DMS114 treated with DMSO at 0.1 percent for 48 hours (cell line): ENCODE data around the gene CACNA1C.

ENCODE experiments used
- DNase-seq: peaks from one replicate; lab custom pipeline; 2025; ENCODE audit not compliant: unreplicated experiment; lab: John Stamatoyannopoulos, UW

The CACNA1C gene

DNA sequence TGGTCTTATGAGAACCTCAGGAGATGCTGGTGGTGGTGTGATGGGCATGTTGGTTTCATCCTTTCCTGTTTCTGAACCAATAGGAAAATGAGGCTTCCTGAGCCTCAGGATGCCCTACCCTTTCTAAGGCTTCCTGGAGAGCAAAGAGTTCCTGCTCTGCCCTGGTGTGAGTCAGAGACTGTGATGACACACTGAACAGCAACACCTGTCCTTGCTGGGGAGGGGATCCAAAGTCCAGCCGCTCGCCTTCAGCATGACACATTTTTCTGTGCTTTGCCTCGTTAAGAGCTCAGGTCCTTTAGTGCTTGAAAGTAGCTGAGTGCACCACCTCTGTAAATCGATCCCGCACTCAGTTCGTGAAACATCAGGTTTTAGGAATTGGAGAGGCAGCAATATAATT lies 116.0 kb downstream of the CACNA1C start:
- no peak for DNase-seq

DNA sequence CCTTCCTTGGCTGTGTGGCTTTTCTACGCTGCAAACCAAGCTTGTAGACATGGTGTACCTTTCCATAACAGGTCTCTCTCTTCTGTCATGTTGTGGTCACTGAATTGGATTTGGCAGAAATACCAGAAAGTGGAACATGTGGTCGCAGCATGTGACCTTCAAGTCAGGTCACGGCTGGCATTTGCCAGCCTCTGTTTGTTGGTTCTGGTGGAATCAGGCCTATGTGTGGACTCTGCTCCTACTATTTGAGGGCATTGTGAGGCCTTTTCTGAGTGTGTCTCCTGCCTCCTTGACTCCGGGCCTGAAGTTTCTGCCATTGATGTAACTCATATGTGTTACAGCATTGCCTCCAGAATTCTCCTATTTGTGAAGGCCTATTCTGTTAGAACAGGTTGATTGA lies 116.7 kb downstream of the CACNA1C start:
- no peak for DNase-seq

DNA sequence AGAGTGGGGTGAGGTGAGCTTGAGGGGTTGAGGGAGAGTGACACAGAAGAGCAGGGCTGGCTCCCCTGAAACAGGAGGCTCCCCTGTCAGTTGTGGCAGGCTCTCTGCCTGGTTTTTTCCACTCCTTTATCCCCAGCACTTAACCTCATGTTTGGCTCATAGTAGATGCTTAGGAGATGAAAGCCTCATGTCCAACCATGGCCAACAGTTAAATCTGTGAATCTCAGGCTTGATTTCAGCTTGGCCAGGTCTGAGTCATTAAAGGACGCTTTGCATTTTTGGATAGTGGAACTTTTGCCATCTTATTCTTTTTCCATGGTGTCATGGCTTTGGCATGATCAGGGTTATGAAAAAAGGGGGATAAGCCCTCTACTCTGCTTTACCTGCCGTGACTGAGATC lies 117.2 kb downstream of the CACNA1C start:
- no peak for DNase-seq

DNA sequence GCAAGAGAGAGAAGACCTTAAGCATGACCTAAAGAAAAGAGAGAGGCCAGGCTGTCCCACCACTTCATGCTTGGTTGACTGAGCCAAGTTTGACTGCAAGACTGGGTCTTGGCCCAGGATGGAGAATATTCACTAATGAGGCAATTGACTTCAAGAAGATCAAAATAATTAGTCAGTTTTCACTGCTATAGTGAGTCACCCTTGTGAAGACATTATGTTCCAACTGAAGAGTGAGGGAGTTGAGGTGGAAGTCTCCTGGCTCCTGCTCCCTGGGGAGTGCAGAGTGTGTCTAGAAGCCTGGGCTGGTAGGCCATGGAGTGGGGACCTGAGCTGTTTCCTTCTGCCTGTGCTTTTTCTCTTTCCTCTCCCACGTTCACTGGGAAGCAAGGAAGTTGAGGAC lies 117.6 kb downstream of the CACNA1C start:
- DNase-seq, result no peak

DNA sequence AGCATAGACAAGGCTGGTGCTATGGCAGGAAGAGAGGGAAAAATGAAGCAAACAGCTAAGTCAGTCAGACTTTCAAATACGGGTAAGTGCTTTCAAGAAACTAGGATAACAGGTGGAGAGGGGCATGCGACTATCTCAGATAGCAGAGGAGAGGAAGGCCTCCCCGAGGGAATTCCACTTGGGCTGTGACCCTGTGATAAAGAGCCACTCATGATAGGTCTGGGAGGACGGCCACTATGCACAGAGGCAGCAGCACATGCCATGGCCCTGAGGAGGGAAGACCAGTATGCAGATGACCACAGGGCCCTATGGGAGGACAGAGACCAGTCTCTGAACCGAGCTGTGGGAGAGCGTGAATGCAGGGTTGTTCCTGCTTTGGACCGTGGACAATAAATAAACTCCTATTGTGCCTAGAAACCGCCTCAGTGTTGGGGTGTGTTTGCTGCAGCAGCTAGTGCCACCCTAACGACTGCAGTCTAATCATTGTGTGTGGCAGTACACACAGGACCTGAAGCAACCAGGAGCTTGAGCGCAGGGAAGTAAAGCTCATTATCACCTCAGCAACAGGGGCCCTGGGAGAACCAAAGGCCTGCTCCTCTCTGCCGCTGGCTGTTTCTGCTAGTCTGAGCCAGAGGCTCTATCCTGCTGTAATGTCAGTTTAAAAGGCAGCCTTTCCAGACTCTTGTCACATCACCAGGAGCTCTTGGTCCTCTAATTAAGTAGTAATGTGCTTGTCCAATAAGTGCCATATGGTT lies 119.1 kb downstream of the CACNA1C start:
- DNase-seq, result no peak

DNA sequence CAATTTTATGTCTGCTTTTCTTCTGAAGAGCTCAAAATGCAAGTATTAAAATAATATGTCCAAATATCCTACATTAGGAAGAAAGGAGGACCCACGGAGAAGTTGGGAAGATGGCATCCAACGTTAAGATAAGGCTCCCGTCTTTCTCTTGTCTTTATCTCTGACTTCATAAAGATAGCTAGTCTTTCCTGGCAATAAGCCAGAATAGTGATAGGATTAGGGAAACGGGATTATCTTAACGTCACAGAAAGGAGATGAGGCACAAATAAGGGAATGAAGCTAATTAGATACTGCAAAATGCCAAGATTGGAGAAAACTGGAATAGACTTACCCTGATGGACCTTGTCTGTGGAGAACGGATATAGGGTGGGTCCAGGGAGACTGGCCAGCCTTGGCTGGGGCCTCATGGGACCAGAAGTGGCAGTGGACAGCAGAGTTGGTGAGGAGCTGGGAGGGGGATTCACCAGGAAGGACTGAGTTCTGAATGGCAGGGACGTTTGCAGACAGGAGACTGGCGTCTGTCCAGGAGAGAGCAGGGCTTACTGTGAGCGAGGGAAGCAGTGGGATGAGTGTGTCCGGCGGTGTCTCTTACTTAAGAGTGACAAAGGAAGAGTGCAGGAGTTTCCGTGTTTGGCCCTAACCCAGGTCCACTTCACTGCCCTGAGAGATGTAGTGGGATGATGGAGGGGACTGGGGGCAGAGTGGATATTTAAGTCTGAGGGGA lies 119.9 kb downstream of the CACNA1C start:
- DNase-seq, result no peak

DNA sequence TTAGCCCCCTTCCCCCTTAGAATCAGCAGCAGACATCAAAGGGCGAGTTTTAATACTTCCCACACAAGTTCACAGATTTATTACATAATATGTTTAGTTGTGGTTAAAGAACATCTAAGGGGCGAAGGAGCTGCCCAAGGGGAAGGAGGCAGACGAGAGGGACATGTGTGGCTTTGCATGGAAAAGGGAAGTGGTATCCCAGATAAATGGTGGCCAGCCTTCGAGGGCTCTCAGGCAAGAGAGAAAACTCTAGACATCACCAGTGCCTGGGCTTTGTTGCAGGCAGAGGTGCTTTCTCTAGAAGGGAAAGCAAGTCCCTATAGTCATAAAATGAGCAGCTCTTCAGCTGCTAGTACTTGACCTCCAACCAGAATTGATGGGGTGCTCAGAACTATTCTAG lies 121.2 kb downstream of the CACNA1C start:
- DNase-seq, result no peak

DNA sequence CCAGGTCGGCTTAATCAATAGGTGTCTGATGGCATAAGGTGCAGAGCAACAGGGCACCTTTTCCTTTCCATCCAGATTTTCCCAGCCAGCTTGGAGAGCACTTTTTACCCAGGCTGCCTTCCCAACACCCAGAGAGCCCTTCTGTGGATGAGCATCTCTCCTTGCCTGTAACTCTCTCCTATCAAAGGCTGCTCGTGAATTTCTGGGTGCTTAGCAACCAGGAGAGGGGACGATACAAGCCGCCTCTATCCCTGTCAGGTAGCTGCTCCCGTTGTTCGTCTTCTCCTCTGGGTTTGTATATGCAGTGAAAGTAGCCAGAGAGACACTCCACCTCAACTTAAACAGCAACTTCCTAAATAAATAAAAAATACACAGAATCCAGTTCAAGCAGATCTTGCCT lies 124.2 kb downstream of the CACNA1C start:
- no peak for DNase-seq

DNA sequence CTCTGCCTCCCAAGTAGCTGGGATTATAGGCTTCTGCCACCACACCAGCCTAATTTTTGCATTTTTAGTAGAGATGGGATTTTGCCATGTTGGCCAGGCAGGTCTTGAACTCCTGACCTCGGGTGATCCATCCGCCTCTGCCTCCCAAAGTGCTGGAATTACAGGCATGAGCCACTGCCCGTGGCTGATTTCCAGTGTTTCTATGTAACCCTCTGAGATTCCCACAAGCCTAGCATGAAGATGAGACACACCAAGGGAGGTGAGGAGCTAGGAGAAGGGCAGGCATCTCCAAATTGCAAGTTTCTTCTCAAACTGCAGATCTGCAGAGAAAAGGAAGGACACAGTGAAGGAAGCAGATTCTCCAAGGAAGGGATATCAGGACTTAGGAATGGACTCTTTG lies 125.0 kb downstream of the CACNA1C start:
- no peak for DNase-seq

DNA sequence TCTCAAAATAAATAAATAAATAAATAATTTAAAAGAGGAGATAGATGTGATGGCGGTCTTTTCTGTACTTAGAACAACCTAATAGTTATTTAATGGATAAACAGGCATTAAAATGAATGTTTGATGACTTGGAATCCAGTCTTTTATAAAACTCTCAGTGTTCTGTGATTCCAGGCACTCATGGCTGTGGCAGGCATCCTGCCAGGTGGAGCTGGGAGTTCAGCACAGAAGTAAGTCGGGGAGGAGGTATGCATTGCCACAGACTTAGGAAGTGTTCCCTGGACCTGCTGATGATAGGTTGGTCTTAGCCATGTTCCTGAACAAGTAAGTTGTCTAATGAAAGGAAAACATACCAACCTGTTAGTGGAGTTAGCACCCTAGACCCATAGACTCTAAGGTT lies 126.3 kb downstream of the CACNA1C start:
- DNase-seq, result no peak

DNA sequence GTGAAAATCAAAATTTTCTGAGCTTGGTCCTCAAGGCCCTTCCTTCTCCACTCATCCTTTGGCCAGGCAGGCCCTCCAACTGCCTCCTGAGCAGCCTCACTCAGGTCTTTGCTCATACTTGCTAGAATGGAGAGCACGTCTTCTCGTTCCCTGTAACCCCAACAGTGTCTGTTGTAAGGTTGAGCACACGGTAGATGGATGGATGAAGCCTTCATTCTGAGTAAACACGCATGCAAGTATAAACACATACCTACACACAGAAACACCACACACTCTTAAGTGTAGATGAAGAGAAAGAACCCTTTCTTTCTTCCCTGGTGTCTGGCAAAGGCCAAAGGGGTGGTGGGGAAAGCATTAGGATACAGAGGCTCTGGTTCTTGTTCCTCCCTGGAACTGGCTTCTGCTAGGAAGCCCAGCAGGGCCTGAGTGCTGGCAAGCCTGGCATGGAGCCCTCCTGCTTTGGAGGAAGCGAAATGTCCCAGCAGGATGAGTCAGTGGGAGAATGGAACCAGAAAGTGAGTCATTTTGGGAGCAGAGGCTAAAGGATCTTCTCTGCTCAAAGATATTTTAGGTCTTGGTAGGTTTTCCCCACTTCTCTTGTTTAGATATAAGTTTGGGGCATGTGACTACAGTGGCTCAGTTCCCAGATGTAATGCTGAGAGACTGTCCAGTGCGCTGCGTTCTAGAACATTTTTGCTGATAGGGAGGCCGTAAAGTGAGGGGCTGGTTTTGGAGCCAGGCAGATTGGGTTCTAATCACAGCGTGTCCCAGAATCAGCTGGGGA lies 127.4 kb downstream of the CACNA1C start:
- DNase-seq, result no peak

DNA sequence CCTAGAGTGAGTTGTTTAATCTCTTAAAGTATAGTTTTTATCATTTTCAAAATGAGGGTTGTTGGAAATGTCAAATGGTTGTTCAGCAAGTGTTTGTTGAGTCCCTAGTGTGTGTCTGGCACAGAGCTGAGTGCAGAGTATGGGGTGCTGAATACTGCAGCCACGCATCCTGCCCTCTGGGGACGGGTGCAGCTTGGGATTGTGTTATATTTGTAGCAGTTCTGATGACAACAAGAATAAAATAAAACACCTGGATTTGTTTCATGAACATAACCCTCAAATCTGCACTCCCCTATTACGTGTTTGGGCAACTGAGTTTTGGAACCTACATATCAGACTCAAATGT lies 127.9 kb downstream of the CACNA1C start:
- DNase-seq, result no peak

DNA sequence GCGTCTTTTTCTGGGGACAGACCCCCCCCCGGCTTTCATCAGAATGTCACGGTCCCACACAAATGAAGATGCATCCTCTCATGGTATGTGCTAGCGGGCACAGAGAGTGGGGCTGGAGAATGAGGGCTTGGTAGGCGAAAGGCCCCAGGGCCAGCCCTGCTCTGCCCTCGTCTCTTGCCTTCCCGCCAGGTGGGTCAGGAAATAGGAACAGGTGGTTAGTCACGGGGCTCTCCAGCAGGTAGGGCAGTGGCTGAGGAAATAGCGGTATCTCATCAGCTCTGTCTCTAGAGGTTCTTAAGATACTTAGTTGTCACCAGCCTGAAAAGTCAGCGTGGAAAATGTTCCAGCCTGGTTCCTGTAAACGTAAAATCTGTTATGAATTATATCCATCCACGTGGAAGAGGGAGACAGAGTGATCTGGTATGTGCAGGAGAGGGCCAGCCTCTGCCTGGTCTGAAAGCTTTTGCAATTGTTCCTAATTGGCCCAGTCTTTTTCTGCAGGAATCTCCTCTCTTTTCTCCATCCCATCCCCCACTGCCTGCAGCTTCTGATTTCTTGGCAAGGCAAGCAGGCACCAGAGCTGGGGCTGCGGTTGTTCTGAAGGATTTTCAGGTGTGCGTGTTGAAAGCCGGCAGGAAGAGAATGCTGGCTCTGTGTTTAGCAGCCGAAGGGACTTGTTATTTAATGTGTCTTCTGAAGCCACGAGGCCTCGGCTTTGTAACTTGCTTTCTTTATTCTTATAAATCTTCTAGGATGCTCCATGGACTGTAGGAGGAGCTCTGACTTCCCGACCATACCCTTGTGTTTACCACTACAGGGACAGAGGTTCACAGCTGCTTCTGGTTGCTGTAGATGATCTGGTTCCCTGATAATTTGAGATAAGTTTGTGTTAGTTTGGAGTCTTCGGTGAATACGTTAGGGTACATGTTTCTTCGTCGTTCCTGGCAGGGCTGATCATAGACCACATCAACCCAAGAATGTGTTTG lies 131.1 kb downstream of the CACNA1C start:
- no peak for DNase-seq

DNA sequence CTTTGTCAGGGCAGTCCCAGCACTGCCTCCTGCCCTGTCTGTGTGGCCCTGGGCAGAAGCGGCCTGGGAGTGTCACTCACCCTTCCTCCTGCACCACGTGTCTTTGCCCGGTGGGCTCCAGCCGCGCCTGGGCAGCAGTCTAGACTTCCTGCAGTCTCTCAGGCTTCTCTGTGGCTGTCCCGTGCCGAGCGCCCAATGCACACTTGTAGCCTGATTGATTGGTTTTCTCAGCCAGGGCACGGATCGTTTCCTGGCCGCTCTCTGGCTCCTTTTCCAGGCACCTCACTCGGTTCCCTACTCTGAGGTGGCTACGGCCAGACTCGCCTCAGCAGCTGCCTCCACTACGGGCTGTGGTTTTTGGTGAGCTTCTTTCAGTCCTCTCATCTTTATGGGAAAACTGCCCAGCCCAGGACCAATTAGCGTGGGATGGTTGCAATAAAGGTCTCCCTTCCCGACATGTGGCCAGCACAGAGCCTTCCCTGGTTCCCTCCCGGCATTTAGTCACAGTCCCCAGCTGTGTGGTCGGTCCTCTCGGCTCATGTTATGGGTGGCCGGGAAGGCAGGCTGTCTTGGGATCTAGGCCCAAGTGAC lies 133.1 kb downstream of the CACNA1C start:
- no peak for DNase-seq

DNA sequence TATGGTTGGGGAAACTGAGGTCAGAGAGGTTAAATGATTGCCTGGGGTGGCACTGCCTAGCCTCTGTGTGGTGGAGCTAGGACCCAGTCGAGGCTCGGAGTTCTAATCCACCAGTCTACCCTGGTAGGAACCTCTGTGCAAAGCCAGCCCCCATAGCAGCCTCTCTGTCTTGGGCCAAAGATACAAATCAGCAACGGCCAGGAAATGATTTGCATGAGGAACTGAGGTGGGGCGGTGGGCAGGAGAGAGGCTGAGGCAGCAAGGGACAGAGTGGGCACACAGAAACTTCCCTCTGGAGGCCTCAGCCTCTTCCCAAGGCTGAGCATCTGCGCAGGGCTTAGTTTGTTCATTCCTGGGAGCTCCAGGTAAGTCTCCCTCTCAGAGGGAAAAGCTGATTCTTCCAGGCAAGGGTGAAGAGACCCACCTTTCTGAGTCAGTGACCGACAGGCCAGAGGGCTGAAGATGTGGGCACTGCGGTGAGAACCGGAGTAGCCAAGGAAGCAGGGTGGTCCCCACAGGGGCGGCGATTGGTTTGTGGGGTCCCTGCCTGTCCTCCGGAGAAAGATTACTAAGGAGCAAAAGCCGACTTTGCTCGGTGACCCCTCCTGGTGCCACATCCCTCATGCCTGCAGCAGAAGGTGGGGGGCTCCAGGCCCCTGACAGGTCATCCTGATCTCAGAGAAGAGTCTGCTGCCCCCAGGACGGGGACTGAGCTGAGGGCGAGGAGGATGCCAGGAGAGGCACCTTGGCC lies 134.6 kb downstream of the CACNA1C start:
- no peak for DNase-seq

DNA sequence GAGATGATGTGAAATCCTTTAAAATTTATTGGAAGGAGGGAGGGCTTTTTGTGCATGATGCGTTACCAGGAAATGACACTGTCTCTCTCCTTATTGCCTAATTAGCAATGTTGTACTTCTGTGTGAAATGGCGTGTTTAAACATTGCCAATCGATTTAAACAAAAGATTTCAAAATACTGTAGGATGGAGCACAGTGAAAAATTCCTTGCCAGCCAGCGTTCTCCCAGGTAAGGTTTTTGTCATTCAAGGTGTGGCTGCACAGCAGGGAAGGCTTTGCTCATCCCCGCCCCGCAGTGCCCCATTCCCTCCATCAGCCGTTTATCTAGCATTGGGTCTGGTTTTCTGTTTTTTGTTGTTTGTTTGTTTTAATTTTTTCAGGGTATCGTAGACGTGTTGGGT lies 137.3 kb downstream of the CACNA1C start:
- DNase-seq, result no peak

DNA sequence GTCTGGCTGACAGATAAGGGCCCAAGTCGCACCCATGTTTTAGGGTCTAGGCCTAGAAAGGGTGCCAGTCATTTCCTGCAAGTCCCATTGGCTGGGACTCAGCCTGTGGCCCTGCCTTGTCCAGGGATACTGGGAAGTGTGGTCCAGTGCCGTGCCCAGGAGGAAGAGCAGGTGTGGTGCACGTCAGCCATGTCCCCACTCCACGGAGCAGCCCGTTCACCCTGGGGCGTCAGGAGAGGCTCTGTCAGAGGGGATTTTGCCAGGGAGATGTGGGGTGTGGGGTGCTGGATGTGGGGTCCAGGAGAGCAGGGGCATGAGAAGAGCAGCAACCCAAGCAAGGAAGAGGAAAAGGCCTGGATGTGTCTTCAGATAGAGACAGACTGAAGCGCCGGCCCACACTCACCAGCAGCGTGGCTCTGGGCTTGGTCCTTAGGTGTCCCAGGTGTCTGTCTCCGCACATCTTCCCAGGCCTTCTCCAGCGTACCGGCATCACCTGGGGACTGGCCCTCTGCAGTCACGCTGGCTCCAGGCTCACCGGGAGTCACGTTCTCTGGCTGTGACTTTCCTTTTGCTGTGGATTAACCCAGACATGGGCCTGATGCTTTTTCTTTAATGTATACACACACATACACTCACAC lies 138.2 kb downstream of the CACNA1C start:
- DNase-seq, result no peak

DNA sequence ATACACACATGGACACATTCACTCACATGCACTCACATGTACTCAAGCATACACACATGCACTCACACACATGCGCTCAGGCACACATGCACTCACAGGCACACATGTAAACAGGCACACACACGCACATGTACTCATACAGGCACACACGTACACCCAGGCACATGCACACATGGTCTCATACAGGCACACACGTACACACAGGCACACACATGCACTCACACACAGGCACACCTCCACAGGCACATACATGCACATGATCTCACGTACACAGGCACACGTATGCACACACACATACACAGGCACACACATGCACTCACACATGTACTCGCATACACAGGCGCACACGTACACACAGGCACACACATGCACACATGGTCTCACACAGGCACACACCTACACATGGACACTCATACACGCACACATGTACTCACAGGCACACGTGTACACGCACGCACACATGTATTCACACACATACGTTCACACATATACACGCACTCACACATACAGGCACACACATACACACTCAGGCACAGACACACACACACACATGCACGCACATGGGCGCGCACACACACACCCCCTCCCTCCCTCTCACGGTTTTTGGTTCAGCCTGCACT lies 138.9 kb downstream of the CACNA1C start:
- no peak for DNase-seq

DNA sequence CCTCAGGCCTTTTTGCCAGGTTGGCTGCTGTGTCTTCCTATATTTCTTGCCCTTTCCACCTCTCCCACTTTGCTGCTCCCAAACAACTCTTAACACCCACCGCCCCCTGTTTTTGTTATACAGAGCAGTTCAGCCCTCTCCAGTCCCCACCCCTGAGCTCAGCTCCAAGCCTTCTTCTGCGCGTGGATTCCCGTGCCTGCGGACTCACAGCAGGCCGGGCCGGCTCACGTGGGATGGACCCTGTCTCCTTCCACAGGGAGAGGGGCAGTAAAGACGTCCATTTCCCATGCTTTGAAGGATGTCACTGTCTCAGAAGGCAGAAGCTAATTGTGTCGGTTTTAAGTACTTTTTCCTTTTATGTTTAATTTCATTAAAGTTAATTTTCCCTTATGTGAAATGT lies 139.4 kb downstream of the CACNA1C start:
- DNase-seq, result no peak
